GM12892 (cell line): Measurements from ENCODE around the gene WNK2.

Experiments
- POLR2A ChIP-seq: IDR thresholded peaks from 2 replicates; pipeline ENCODE4 v1.6.1; 2011; ENCODE audit warnings: low read depth, low read length, control low read depth
- POLR2AphosphoS5 ChIP-seq: IDR thresholded peaks from 2 replicates; pipeline ENCODE4 v1.6.1; 2011; ENCODE audit warnings: low read depth, low read length, control low read depth
- TAF1 ChIP-seq: IDR thresholded peaks from 2 replicates; pipeline ENCODE4 v1.6.1; 2011; ENCODE audit warnings: low read depth, mild to moderate bottlenecking, control low read depth, low read length, borderline replicate concordance

GRCh38 chr9:93326056-93326455 is 142.1 kb downstream of the WNK2 start:
- TF ChIP-seq POLR2AphosphoS5 (no peak), POLR2A (no peak), TAF1 (no peak)
